GM12873 (cell line): ENCODE data around the gene FOXJ2.
A peak's percentile ranks its signal among the peaks of the same experiment; 100 is the strongest.

Experiments
- TF ChIP-seq, protein P1 (sequence below): IDR thresholded peaks from 2 replicates; pipeline ENCODE4 v1.5.1; 2012; ENCODE audit warnings: low read depth, mild to moderate bottlenecking, moderate library complexity, low read length, control low read depth; ENCODE audit not compliant: insufficient read depth; ENCODE audit errors: missing control alignments

Gene FOXJ2

DNA sequence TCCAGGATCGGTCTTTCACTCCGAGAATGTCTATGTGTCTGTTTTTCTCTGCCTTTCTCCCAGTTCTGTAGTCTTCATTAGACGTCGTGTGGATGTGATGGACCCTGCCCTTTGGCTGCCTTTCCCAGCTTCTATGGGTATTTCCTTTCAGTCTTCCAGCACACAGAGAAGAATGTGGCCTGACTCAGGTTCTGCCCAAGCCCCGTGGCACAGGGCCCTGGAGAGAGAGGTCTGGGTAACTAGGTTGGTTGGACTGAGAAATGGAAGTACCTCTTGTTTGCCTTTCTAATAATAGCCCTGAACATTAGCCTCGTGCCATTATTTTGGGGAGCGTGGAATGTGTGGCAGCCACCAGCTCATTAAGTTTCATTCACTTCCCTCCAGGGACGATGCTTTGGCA, 3.8 kb downstream of the FOXJ2 start:
- TF ChIP-seq, protein P1, sequence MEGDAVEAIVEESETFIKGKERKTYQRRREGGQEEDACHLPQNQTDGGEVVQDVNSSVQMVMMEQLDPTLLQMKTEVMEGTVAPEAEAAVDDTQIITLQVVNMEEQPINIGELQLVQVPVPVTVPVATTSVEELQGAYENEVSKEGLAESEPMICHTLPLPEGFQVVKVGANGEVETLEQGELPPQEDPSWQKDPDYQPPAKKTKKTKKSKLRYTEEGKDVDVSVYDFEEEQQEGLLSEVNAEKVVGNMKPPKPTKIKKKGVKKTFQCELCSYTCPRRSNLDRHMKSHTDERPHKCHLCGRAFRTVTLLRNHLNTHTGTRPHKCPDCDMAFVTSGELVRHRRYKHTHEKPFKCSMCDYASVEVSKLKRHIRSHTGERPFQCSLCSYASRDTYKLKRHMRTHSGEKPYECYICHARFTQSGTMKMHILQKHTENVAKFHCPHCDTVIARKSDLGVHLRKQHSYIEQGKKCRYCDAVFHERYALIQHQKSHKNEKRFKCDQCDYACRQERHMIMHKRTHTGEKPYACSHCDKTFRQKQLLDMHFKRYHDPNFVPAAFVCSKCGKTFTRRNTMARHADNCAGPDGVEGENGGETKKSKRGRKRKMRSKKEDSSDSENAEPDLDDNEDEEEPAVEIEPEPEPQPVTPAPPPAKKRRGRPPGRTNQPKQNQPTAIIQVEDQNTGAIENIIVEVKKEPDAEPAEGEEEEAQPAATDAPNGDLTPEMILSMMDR, result no peak

DNA sequence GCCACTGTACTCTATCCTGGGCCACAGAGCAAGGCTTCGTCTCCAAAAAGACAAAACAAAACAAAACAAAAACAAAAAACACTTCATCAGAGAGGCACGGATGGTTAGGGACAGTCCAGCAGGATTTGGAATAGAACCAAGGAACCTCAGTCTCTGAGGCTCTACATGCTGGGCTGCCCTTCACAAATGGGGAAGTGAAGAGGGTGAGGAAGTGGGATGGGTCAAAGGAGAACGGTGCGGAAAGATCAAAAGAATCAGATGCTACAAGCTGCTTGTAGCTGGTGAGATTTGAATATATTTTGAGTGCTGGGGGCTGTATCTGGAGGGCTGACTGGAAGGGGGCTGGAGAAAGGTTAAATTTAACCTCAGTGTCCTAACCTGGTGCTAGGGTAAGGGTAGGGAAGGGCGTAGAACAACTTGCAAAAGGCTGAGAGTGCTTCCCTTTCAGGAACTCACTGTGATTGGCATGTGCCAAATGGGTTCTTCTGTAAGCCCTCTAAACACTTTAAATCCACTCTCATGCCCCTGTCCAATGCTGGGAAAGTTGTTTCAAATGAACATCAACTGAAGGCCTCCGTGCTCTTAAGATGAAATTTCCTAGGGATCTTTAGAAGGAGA, 4.6 kb downstream of the FOXJ2 start:
- TF ChIP-seq, protein P1, result no peak

DNA sequence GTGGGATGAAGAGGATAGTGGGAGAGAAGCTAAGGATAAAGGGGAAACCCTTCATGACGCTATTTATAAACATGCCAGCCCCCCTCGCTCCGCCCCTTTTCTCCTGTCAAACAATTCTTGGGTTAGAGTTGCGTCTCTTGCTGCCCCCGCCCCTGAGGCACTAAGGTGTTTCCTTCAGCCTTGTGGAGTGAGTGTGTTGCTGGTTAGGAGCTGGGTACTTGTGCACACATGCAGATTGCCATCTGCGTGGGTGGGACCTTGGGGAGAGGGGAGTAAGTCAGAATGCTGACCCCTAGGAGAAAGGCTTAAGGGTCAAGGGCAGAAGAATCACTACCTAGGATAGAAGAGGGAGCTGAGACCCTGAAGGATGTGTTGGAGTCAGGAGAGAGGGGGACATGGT, 5.4 kb downstream of the FOXJ2 start:
- TF ChIP-seq, protein P1, result no peak

DNA sequence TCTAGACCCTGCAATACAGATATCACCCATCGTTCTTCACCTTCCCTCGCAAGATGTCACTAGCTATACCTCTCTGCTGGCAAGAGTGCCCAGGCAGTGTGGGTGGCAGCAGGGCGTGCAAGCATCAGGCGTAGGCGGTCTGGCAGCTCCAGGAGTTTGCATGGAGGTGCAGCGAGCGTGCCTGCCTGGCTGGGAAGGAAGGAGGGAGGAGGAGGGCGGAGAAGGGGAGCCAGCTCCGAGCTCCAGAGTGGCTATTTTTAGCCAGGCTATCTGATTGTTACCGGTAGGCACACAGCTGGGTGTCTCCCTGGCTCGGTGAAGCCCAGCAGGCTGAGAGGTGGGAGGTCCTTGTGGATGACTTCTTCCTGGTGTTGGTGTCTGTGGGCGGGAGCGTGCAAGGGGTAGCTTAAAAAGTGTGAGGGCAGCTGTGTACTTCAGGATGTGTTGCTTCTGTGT, 6.2 kb downstream of the FOXJ2 start:
- TF ChIP-seq, protein P1, result no peak

DNA sequence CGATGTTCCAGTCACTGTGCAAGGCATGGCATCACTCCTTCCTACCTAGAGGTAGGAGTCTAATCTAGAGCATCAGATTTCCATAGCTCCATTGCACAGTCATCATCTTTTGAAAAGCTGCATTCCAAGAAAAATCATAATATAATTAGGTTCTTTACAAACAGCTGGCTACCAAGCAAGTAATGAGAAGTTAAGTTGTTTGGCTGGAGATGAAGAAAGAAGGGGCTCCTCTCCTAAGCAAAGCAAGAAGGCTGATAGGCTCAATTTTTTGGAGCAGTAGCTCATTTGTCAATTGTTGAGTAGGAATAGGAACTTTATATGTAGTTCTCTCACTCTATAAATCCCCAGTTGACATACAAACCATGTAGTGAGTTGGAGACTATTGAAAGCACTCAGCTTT, 8.3 kb downstream of the FOXJ2 start:
- TF ChIP-seq, protein P1, result no peak

DNA sequence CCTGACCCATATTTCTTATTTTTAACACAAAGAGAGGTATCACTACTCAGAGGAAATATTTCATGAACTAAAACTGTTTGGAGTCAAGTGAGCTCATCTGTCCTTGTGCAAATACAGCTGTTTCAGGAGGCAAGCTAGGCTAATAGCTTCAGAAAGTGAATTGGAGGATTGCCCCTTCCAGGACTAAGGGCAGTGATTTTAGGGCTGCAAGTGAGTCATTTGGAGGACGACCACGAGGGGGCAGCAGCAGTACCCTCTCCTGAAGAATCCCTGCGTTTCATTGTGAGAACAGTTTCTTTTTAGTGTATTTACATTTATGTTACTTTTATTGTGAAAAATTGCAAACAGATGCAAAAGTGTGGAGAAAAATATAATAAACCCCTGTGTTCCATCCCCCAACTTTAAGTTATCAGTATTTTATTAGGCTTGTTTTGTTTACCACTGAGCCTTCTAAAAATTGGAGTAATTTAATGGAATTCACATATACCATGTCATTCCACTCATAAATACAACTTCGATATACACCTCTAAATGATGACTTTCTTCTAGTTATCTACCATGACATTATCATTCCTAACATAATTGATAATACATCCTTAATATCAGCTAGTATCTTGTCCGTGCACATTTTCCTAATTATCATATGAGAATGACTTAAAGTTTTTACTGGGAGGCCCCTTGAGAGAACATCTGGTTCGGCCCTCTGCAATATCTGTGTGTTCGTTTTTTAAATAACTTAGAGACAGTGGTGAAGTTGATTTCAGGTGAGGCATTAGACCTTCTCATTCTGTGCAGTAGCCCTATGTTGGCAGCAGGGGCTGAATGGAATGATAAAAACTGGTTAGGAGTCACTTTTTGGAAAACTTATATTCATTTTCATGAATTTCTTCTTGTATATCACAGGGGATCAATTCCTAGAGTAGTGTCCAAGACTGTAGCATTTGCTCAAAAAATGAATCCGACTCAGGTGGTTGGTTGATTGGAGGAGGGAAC, 13.7 kb downstream of the FOXJ2 start:
- TF ChIP-seq, protein P1, result peak; percentile 91

DNA sequence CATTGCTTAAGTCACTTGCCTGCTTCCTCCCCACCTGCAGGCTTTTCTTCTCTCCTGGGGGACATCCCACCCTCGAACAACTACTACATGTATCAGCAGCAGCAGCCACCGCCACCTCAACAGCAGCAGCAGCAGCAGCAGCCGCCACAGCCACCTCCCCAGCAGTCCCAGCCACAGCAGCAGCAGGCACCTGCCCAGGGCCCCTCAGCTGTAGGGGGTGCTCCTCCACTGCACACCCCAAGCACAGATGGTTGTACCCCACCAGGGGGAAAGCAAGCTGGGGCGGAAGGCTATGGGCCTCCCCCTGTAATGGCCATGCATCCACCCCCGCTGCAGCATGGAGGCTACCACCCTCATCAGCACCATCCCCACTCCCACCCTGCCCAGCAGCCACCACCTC, 15.3 kb downstream of the FOXJ2 start:
- TF ChIP-seq, protein P1, result no peak
